GM19467 (cell line): Measurements from ENCODE around the gene MIA.
"Not testable (repeated sequence)": the region's sequence is repeated elsewhere in the genome, so short reads cannot be mapped to it uniquely, and the experiment has no call there.

Source experiments
- ATAC-seq: cut with Tn5 transposase; IDR thresholded peaks from one replicate; pipeline ENCODE4 v1.9.1; 2021; ENCODE audit warnings: mild to moderate bottlenecking, moderate library complexity; ENCODE audit not compliant: unreplicated experiment

The MIA gene

GRCh38 chr19:40815223-40815622 is 39.9 kb downstream of the MIA start:
- no peak for ATAC-seq

DNA sequence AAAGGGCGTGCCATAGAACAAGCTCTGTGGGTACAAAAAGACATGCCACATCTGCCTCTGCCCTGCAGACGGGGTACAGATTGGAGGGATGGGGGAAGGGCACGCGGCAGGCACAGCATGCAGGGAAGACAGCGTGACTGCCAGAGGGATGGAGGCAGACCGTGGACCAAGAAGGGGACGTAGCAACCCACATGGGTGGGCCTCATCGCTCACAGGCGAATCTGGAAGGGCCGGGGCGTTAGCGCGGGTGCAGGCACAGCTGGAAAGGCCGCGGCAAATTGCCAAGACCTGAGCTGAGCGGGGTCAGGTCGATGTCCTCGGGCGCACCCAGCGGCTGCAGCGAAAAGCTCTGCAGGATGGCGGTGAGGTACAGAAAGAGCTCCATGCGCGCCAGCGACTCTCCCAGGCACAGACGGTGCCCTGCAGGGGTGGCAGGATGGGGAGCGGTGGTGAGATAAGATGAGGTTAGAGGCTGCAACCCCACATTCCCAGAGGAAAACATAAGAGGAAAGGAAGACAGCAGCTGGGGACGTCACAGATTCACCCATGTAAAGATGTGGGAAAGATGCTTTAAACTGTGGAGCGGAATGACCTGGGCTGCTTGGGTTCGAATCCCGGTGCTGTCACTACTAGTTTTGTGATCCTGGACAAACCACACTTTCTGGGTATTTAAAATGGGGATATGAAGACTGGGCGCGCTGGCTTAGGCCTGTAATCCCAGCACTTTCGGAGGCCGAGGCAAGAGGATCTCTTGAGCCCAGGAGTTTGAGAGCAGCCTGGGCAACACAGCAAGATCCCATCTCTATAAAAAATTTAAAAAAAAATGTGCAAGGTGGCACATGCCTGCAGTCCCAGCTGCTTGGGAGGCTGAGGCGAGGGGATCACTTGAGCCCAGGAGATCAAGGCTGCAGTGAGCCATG is 43.4 kb downstream of the MIA start:
- not testable (repeated sequence) for ATAC-seq

DNA sequence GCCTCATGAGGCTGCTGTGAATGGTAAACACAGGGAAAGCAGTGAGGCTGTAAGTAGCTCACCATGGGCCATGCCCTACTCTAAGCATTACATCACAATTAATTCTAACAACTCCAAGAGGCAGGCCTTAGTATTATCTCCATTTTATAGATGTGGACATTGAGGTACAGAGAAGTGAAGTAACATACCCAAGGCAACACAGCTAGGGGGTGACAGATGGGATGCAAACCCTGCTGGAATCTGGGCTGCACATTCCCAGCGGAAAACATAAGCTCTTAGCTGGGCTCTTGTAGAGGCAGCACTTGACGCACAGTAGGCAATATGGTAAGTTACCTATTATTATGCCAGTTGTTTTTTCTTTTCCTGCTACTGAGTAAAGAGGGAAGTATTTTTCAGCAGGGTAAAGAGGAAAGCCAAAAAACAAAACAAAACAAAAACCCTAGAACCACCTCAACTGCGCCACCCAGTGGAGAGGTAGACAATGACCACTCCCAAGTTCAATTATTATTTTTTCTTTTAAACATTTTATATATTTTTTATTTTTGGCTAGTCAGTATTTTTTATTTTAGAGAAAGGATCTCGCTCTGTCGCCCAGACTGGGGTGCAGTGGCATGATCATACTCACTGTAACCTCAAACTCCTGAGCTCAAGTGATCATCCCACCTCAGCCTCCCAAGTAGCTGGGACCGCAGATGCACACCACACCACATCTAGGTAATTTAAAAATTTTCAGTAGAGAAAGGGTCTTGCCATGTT is 44.3 kb downstream of the MIA start:
- ATAC-seq, result not testable (repeated sequence)

DNA sequence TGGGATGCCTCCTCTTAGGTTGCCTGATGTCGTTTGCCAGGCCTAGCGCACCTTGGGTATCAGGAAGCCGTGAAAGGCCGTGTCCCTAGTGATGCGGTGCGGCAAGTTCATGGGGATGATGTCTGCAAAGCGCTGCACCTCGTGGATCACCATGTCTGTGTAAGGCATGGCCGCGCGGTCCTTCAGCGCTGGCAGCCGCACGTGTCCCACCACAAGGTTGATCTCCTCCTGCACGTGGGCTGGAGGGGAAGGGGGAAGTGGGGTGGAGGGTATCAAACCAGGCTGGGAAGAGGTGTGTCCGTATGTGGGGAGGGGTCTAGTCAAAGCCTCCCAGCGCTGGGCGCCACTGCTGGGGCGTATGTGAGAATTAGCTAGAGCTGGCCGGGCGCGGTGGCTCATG is 46.8 kb downstream of the MIA start:
- ATAC-seq, result no peak

DNA sequence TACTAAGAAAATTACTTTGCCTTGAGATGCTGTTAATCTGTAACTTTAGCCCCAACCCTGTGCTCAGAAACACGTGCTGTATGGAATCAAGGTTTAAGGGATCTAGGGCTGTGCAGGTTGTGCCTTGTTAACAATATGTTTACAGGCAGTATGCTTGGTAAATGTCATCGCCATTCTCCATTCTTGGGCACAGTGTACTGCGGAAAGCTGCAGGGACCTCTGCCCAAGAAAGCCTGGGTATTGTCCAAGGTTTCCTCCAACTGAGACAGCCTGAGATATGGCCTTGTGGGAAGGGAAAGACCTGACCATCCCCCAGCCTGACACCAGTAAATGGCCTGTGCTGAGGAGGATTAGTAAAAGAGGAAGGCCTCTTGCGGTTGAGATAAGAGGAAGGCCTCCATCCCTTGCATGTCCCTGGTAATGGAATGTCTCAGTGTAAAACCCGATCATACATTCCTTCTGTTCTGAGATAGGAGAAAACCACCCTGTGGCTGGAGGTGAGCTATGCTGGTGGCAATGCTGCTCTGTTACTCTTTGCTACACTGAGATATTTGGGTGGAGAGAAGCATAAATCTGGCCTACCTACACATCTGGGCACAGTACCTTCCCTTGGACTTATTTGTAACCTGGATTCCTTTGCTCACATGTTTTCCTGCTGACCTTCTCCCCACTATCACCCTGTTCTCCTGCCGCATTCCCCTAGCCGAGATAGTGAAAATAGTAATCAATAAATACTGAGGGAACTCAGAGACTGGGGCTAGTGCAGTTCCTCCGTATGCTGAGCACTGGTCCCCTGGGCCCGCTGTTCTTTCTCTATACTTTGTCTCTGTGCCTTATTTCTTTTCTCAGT is 47.6 kb downstream of the MIA start:
- not testable (repeated sequence) for ATAC-seq

- not testable (repeated sequence) for ATAC-seq
Observed at GRCh38 chr19:40824916-40825315, 49.6 kb downstream of the MIA start.

DNA sequence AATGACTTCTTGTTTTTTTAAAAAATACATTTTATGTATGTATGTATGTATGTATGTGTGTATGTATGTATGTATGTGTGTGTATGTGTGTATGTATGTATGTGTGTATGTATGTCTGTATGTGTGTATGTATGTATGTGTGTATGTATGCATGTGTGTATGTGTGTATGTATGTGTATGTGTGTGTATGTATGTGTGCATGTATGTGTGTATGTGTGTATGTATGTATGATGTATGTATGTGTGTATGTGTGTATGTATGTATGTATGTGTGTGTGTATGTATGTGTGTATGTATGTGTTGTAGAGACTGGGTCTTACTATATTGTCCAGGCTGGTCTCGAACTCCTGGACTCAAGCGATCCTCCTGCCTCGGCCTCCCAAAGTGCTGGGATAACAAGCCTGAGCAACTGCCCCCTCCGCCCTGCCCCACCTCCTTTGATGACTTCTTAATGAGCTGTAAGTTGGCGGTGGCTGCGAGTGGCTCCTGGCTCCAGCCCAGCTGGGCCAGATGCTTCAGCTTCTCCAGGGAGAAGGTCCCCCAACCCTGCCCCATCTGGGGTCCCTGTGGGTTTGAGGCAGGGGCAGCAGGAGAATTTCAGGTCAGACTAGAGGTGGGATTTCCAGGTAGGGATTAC is 50.3 kb downstream of the MIA start:
- not testable (repeated sequence) for ATAC-seq

DNA sequence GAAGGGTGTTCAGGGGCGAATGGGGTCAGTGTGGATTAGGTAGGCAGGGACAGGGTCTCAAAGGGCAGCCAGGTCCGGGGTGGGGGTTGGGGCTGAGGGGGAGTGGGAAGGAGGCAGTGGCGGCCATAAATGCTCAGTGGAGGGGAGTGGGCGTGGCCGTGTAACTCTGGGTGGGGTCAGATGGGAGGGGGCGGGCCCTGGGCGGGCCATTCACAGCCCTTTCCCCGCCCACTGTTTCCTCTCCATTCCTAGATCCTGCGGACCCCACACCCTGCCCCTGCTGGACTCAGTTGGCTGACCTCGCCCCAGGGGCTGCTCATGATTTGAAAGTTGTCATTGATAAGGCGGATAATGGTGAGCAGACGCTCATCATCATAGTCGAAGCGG is 51.0 kb downstream of the MIA start:
- ATAC-seq, result not testable (repeated sequence)

GRCh38 chr19:40826699-40827385 is 51.5 kb downstream of the MIA start:
- ATAC-seq, result not testable (repeated sequence)
